GM12892 (cell line): ENCODE data around the gene GPS1.

Source experiments
- POLR2A ChIP-seq: IDR thresholded peaks from 2 replicates; pipeline ENCODE4 v1.6.1; 2011; ENCODE audit warnings: low read depth, low read length, control low read depth
- TAF1 ChIP-seq: IDR thresholded peaks from 2 replicates; pipeline ENCODE4 v1.6.1; 2011; ENCODE audit warnings: low read depth, mild to moderate bottlenecking, control low read depth, low read length, borderline replicate concordance

DNA sequence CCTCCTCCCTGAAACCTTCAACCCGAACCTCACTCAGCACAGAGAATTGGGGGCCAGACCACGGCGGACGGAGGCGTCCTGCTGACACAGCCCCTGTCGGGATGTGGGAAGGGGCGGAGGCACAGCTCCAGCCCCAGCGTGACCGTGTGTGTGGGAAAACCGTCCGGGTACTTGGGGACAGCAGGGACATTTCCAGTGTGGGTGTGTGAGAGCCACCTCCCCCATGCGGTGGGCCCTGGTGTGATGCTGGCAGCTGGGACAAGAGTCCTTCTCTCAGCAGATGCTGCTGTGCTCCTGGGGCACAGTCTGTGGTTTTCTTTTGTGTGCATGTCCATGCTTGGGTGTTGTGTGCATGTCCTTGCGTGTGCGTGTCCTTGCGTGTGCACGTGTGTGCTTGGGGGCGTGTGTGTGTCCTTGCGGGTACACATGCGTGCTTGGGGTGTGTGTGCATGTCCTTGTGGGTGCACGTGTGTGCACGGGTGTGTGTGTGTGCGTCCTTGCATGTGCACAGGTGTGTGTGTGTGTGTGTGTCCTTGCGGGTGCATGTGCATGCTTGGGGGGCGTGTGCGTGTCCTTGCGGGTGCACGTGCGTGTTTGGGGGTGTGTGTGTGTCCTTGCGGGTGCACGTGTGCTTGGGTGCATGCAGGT lies 45.9 kb upstream of the GPS1 start:
- TF ChIP-seq TAF1 (no peak), POLR2A (no peak)
